GM21786 (cell line): ENCODE data around the gene SMARCA4.

Experiments
- ATAC-seq: cut with Tn5 transposase; IDR thresholded peaks from one replicate; pipeline ENCODE4 v1.9.1; 2021; ENCODE audit not compliant: unreplicated experiment

SMARCA4 gene

DNA sequence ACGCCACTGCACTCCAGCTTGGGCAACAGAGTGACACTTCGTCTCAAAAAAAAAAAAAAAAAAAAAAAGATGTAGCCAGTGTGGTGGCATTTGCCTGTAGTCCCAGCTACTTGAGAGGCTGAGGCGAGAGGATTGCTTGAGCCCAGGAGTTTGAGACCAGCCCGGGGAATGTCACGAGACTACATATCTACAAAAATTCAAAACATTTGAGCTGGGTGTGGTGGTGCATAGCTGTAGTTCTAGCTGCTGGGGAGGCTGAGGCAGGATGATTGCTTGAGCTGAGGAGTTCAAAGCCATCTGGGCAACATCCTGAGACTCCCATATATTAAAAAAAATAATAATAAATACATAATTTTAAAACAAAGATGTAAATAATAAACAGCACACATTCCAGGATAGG lies 46.6 kb downstream of the SMARCA4 start:
- ATAC-seq, result no peak

DNA sequence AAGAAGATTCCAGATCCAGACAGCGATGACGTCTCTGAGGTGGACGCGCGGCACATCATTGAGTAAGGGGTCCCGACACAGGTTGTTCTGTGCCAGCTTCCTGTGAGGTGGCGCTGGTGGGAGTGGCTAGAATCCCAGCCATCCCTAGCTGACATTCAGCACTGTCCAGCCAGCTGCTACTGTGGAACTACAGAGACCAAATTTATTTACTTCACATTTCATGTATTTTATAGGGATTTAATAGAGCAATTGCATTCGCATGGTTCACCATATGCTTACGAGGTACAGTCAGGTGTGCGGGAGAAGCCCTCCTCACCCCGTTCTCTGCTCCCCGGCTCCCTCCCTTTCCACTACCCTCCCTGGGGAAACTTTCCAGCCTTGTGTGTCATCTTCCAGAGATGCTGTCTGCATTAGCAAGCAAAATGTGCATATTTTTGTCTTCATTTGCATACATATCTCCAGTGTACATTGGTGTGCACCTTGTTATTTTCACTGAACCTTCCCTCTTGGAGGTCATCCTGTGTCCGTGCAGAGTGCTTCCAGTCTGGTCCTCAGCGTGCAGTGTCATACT lies 47.2 kb downstream of the SMARCA4 start:
- no peak for ATAC-seq

DNA sequence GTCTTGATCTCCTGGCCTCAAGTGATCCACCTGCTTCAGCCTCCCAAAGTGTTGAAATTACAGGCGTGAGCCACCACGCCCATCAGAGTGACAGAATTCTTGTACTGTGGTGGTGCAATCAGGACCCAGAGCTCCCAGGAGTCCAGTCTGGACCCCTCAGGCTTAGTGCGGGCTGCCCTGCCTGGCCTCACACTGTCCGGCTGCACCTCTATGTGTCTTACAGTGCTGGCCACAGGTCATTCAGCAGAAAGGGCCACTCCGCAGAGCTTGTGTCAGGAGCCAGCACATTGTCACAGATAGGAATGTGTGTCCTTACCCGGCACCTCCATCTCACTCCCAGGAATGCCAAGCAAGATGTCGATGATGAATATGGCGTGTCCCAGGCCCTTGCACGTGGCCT lies 49.2 kb downstream of the SMARCA4 start:
- no peak for ATAC-seq

DNA sequence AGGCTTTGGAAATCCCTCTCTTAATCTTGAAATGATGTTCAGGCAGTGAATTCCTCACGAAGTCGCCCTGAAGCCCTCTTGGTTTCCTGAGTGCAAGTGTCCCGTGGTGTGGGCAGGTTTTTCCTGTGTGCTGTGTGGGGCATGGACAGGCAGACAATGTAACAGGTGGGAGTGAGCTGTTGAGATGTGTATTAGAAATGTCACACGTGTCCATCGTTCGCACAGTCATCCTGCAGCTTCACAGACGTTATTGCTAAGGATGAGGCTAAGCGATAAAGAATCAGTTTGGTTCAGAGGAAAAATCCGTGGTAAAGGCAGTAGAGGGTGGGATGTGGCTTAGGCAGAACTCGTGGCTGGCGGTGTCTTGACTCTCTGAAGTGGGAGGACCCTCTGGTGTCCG lies 51.7 kb downstream of the SMARCA4 start:
- ATAC-seq, result no peak

DNA sequence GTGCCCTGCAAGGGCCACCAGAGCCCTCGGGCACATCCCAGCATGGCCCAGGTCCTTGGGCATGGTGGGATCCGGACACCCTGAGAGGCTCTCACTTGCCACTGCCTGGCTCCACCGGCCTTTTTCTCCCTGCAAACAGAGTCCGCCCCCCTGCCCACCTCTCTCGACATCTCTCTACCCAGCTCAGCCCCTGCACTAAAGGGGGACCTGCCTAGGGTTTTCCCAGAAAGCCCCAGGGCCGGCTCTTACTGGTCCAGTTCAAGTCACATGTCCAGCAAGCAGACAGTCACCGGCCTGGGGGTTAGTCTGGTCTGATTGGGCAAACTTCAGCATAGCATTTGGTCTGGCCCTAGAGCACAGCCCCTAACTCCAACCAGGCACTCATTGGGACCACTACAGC lies 52.9 kb downstream of the SMARCA4 start:
- ATAC-seq, result no peak

DNA sequence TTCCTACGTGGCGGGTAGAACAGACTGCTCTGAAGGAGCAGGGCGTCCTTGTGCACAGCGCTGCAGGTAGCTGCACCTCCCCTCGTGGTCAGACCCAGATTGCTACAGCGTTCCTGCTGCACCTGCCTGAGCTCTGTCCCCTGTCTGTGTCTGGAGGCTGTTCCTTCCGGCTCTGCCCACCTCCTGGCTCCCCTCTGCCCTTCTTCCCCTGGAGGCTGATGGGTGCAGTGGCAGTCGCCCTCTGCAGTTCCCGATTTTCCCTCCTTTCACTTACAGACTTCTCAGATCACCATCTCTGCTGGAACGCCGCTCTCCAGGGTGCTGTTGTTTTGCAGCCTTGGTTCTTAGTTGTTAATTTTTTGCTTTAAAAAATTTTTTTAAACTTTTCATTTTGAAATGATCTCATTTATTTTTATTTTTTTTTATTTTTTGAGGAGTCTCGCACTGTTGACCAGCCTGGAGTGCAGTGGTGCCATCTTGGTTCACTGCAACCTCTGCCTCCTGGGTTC lies 53.6 kb downstream of the SMARCA4 start:
- no peak for ATAC-seq

DNA sequence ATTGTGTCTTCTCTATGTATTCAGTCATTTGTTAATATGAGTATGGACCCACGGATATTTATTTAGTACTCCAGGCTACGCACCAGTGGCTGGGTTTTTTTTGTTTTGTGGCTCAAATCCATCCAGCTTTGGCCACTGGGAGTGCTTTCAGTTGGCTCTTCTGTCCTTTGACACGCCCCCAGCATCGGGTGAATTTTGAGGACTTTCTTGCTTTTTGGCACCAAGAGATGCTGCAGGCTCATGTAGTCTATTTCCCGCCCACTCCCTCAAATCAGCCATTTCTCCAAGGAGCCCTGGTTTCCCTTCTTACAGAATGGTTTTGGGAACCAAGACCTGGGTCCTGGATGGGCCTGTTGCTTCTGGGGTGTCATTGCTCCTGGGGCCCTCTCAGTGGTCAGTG lies 55.8 kb downstream of the SMARCA4 start:
- no peak for ATAC-seq

DNA sequence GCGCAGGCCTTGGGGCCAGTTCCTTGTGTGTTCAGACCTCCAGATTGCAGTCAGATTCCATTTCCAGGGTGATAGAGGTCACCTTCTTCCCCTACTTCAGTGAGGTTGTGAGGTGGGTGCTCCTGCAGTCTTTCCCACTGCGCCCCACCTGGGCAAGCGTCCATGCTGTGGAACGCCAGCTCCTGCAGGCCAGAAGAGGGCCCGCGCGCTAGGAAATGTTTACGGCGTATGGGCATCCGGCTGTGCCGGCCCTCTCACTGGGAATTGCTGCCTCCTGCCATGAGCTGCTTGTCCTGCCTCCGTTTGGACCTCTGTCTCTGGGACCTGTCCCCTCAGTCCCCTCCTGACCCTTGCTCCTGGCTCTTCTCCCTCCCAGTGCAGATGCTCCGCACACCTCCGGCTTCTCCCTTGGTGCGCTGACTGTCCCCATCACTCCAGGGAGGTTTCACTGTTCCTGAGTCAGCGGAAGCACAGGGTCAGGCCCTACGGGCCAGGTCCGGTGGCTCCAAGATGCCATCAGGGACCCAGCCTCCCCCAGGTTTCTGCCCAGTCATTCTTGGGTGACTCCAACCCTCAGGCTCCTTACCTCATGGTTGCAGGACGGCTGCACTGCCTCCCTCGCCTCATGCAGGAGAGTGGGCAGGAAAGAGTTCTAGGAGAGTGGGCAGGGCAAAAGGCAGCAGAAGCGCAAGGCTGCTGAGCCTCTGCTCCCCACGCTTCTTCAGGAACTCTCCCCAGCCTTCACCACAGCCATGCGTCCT lies 56.6 kb downstream of the SMARCA4 start:
- ATAC-seq, result no peak

DNA sequence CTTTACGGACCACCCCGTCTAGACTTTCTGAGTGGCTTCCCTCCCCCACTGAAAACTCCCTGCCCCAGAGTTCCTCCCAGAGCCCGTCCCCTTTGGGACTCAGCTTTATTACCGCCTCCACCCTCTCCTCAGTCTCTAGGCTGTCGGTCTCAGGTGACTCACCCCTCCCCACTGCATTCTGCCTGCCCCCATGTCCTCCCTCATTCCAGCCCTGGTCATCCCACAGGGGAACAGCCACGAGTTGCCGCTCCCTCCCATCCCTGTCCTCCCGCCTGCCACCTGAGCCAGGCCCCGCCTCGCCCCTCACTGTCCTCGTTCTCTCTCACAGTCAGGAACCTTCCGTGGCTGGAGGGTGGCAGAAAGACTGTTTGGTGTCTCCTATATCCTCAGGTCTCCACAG lies 57.3 kb downstream of the SMARCA4 start:
- ATAC-seq, result no peak

DNA sequence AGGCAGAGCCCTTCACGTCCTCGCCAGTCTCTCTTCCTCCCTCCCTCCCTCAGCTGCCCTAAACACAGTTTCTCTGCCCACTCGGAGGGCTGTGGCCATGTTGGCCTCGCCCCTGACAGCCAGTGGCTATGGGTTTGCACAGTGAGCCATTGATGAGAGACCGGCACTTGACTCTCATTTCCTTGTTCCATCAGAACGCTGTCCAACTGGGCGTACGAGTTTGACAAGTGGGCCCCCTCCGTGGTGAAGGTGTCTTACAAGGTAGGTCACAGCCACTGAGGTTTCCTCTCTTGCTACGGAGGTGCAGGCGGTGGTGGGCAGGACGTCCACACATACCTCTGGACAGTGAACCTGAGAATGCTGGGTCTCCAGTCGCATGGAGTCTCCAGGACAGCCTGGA lies 57.9 kb downstream of the SMARCA4 start:
- no peak for ATAC-seq

DNA sequence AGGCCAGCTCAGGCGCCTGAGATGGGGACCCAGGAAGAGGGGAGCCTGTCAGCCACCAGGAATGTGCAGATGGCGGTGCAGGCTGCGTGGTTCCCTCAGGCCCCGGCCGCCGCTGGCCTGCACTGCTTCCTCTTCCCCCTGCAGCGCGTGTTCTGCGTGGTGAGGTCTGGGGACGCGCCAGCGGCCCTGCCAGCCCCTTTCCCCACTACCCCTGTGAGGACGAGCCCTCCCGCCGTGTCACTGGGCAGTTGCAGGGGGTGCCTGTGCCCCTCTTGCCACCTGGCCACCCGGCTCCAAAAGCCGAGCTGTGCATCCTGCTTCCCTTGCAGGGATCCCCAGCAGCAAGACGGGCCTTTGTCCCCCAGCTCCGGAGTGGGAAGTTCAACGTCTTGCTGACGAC lies 58.4 kb downstream of the SMARCA4 start:
- no peak for ATAC-seq

DNA sequence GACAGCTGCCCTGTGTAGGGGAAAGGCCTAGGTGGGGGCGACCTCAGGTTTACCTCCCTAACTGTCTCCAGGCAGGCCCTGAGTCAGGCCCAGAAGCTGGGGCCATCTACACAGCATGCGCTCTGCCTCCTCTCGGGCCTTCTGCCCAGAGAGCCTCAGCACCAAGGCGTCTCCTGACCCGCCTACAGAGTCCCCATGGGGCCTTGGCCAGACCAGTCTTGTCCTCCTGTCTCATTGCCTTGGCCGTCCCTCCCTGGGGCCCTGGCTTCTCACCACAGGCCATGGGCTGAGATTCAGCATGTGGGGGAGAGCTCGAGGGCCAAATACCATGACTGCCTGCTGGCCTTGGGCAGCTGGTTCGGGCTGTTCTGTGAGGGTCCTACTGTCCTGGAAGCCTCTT lies 59.0 kb downstream of the SMARCA4 start:
- ATAC-seq, result no peak

DNA sequence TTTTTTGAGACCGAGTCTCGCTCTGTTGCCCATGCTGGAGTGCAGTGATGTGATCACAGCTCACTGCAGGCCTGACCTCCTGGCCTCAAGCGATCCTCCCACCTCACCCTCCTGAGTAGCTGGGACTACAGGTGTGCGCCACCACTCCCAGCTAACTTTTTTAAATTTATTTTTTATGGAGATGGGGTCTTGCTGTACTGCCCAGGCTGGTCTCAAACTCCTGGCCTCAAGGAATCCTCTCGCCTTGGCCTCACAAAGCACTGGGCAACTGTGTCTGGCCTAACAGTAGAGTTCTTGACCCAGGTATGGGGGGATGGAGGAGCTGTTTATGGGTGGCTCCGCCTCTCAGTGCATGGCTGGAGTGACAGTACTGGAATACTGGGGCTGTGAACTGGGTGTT lies 59.6 kb downstream of the SMARCA4 start:
- no peak for ATAC-seq

DNA sequence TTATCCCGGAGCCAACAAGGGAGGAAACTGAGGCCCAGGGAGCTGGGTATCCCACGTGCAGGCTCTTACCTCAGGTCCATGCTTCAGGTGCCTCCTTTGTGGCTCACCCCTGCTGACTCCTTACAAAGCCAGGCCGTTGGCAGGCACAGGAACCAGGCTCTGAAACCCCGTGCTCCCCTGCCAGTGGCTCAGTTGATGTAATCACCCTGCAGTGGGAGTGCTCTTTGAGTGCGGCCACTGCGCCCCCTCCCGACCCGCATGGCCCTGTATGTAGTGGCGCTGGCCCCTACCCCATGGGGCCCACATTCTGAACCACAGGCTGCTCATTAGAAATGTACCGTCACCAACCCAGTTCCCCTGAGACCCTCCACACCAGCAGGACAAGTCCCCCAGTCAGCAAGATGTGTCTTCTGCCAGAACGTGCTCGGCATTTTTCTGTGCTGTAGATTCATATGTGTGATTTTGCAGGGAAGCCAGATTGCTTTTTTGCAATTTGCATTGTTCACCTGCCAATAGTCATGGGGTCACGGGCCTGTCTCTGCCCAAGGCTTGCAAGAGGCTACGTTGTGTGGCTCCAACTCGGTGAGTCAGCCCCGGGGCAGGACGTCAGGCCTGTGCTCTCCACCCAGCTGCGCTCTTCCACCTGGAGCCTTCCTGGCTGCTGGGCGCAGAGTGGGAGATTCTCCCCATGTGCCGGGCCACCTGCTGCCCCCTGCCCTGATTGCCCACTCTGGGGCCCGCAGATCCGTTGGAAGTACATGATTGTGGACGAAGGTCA lies 60.3 kb downstream of the SMARCA4 start:
- no peak for ATAC-seq

DNA sequence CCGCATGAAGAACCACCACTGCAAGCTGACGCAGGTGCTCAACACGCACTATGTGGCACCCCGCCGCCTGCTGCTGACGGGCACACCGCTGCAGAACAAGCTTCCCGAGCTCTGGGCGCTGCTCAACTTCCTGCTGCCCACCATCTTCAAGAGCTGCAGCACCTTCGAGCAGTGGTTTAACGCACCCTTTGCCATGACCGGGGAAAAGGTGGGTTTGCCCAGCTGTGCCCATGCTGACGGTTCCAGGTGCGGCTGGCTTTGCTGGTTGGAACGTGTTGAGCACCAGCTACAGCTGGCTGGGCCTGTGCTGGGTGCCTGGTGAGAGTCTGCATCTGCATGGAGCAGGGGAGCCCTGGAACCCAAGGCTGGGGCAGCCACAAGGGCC lies 60.9 kb downstream of the SMARCA4 start:
- no peak for ATAC-seq

DNA sequence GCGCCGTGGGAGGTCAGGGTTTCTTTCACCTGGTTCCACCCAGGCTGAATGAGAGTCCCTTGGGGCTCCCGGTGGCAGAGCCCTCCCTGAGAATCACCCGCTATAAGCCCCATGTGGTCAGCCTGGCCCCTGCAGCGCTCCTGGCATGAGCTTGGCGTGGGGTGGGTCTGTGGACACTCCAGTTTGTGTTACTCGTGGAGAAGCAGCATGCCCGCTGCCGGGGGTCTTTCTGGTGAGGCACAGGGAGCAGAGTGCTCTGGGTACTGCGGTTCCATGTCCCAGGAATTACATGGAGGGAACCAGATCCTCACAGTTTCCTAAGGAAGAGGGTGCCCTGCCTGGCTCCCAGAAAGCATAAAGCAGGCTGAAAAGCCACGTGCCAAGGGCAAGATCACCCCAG lies 62.2 kb downstream of the SMARCA4 start:
- no peak for ATAC-seq

DNA sequence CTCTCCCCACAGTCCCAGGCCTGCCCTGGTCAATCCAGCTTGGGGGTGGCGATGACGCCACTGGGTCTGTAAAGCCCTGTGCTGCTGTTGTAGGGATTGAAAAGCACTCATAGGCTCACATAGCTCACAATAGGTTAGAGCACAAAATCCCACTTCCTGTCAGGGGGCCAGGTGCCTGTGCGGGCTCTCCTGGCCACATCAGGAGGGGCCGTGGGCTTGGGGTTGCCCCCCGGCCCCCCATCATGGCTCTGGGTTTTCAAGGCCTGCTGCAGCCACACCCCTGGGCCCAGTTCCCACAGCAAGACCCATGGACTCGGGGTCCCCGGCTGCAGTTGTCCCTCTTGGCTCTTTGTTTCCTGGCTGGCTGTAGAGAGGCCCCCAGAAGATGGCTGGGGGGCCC lies 62.9 kb downstream of the SMARCA4 start:
- no peak for ATAC-seq

DNA sequence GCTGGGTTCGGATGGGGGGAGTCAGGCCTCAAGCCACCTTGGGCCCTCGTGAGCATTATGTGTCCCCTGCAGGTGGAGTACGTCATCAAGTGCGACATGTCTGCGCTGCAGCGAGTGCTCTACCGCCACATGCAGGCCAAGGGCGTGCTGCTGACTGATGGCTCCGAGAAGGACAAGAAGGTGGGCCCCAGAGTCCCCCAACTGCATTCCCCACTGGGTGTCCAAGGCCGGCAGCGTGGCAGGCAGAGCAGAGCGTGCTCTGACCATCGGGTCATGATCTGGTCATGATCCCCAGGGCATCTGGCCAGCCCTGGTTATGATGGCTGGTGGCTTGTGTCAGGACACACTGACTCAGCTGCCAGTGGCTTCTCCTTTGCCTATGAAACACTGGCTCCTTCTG lies 63.4 kb downstream of the SMARCA4 start:
- no peak for ATAC-seq

DNA sequence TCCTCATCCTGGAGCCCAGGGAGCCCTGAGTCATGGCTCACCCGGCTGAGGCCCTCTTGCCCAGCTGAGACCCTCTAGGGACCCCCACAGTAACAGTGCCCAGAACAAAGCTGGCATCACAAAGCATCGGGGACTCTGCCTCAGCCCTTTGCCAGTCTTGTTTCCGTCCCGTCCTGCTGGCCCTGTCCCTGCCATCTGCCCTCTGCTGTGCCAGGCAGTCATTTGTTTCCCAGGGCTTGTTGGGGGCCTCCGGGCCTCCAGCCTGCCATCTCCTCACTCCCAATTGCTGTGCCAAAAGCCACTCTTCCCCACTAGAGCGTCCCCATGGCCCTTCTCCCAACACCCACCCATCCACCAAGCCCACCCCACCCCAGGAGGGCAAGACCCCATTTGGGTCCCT lies 64.2 kb downstream of the SMARCA4 start:
- ATAC-seq, result no peak

DNA sequence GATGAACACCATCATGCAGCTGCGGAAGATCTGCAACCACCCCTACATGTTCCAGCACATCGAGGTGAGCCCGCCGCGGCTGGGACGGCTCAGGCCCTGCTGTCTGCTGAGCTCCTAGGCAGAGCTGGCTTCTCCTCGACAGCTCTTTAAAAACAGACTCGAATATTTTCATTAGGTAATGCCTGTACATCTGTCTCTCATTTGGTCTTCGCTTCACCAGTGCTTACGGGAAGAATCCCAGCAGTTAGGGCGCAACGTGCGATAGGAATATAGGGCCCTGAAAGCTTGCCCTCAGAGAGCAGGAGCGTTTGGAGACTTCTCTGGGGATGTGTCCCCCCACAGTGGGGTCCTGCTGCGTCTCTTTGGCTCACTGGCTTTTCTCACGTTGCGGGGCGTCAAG lies 64.6 kb downstream of the SMARCA4 start:
- ATAC-seq, result no peak

DNA sequence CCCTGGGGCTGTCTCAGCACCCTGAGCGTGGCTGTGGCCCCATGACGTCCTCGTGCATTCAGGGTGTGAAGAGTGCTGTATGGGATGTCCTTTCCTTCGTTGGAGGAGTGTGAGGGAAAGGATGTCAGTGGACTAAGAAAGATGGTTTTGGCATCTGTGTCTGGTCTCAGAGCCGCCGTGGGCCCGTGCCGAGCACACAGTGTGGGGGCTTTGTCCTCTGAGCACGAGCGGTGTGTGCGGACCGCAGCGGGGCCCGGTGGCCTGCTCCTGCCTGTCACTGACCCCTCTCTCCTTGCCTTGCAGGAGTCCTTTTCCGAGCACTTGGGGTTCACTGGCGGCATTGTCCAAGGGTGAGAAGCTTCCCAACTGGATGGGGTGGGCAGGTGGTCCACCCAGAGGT lies 65.2 kb downstream of the SMARCA4 start:
- ATAC-seq, result no peak

DNA sequence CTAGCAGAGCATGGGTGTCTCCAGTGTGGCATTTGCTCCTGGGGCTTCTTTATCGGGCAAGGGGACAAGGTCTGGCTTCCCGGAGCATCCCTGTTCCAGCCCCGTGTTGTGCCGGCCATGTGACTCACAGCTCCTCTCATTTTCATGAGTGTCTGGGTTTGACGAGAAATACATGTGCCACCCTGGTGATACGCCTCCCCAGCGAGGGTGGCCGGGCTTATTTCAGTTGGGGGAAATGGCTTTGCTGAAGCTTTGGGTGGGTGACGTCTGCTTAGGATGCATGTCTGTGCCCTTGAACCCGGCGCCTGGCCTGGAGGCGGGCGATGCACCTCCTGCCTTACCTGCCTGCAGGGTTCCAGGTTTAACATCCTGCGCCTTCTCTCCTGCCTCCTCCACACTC lies 66.6 kb downstream of the SMARCA4 start:
- no peak for ATAC-seq
